ENCODE measurements around the gene CMIP.
"Not testable (repeated sequence)": the region's sequence is repeated elsewhere in the genome, so short reads cannot be mapped to it uniquely, and the experiment has no call there.

Gene CMIP

DNA sequence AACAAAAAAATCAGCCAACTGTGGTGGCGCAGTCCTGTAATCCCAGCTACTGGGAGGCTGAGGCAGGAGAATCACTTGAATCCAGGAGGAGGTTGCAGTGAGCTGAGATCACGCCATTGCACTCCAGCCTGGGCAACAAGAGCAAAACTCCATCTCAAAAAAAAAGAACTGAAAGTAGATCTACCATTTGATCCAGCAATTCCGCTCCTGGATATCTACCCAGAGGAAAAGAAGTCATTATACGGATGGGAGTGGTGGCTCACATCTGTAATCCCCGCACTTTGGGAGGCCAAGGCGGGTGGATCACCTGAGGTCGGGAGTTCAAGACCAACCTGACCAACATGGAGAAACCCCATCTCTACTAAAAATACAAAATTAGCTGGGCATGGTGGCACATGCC lies 22.5 kb upstream of the CMIP start:
- FAIRE-seq = not testable (repeated sequence)

DNA sequence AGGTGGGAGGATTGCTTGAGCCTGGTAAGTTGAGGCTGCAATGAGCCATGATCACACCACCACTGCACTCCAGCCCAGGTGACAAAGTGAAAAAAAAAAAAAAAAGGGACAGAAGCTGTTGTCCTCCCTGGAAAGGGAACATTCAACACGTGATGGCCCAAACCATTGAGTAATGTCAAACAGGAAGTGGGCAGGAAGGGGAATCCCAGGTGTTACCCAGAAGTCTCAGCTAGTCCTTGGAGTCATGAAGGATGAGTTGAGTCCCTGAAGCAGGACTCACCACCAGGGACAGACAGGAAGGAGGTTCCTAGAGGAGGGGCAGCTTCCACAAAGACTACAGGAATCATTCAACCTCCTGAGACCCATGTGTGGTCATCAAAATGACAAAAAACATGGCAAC lies 19.8 kb upstream of the CMIP start:
- FAIRE-seq = no peak

DNA sequence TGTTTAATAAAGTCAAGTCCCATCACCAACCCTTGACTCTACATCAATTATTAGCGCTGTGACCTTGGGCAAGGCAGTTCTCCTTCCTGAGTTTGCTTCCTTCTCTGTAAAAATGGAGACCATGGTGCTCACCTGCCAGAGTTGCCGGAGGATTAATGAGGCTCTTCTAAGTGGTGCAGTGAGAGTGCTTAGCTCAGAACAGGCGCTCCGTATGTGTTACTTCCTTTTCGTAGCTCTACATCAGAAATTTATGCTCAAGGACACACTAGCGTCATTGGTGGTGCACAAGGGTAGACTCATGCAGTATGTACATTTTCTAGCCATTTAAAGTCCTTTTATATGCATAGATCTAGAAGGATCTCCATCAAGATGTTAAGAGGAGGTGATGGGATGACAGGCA lies 17.4 kb upstream of the CMIP start:
- FAIRE-seq = no peak

DNA sequence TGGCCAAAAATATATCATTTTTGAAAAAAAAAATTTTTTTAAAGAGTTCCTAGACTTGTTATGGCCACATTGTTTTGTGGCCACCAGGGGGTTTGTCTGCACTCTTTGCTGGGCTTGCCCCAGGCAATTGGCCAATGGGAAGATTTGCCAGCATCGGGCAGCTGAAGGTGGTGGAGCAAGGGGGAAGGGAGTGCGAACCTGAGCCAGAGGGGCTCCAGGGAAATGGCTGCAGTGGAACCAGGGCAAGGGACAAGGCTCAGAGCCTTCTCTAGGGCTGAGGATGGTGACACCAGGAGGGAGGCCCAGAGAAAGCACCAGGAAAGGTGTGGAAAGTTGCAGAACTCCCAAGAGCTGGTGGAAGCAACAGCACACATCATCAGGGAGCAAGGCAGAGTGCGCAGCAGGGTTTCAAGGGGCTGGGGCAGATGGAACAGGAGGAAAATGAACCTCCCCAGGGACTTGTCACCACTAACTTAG lies 15.5 kb upstream of the CMIP start:
- no peak for FAIRE-seq

DNA sequence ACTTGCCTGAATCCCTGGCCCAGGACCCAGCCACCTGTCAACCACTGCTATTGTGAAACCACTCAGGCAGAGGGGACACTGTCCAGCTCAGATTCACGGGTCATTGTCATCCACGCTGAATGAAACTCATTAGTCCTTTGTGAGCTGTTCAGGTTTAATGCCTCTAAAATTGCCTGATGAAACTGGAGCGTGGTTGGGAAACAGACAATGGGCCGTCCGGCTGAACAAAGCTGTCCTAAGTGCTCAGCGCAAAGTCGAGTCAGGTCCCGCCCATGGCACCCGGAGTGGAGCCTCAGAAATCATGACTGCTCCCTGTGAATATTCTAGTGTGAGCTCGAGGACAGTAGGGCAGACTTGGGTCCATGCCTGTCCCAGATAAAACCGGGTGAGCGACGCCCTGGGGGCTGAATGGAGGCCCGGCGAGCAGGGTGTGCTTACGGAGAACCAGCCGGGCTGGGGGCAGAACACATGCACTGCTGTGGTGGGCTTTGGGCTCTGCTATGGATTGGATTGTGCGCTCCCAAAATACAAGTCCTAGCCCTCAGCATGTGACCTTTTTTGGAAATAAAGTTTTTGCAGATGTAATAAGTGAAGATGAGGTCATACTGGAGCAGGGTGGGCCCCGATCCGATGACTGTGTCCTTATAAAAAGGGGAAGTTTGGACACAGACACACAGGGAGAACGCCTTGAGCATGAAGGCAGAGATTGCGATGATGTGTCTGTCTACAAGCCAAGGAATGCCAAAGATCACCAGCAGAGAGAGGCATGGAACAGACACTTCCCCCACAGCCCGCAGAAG lies 12.9 kb upstream of the CMIP start:
- no peak for FAIRE-seq

DNA sequence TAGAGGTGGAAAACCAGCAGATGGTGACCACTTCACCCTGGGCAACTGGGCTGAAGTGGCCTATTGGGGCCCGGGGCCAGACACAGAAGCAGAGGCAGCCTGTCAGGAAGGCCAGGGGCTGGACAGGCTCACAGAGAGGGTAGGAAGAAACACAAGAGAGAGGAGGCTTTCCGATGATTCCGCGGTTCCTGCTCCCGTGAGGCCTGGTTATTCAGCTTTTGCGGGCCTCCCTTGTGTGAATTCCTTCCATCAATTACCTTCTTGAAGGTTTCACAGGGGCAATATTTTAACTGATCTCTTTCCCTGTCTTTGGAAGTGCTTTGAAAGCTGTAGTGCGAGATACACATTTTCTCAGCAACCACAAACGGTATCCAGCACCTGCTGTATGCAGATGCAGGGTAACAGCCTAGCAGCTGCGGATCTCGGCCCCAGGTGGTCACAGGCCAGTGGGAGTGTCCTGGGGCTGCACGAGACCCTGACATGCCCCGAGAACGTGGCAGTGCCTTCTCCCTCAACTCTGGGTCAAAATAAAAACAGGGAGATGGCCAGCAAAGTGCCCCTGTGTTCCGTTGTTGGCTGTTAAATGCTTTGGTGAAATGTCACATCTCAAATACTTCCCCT lies 11.6 kb upstream of the CMIP start:
- FAIRE-seq = no peak

DNA sequence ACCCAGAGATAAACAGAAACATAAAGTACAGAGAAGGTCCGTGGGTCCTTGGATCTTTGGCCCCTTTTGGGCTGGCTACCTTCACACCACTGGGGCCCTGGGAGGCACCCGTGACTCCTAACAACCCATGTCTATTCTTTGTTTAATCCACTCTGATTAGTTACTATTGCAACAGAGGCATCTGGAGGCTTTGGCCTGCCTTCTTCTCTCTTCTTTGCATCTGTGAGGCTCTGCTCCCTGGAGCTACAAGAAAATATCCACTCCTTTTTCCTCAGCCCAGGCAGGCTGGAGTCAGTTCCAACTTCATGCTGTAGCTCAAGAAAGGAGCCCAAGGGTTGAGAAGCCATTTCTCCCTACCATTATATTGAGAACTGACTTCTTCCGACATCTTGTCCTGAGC lies 9.5 kb upstream of the CMIP start:
- FAIRE-seq = no peak

DNA sequence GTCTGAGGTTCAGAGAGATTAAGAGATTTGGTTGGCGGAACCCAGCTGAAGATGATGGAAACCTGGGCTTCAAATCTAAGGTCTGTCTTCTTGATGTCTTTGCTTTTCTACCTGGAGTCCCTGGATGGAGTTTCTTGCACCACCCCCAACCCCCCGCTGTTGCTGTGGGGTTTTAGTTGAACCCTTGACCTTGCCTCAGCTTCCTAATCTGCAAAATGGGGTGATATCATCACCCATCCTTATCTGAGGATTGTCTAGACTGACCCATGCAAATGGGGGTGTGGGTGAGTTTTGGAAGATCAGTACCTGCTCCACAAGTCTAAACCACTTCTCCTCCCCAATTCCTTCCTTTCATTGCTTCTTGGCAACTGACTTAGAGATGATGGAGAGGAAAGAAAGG lies 9.0 kb upstream of the CMIP start:
- FAIRE-seq = no peak

DNA sequence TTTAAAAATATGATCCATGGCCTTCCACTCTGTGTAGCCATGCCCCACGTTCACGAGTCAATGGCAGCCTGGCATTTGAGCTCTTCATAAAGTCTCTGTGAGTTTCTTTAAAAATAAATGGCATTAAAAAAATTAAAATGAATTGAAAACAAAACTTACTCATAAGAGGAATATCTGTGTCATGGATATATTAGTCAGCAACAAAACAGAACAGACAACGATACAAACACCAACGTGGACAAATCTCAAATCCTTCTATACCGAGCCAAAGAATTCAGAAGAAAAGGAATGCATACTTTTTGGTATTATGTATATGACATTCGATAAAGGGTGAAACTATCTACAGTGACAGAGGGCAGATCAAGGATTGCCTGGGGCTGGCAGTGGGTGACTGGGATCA lies 8.2 kb upstream of the CMIP start:
- no peak for FAIRE-seq

DNA sequence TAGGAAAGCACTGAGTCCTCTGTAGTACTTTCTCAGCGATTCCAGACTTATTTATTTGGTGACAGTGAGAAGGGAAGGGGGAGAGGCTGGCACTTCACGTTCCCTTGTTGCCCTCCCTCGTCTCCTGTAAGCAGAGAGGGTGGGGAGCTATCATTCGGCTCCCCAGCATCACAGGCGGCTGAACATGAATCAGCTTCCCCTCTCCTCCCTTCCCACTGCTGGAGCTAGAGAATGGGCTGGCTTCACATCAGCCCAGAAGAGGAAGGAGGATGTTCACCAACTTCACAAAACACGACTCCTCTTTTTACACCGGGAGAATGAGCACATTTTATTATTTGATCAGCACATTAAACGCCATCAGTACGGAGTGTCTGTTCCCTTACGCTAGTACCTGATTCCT lies 6.7 kb upstream of the CMIP start:
- no peak for FAIRE-seq

DNA sequence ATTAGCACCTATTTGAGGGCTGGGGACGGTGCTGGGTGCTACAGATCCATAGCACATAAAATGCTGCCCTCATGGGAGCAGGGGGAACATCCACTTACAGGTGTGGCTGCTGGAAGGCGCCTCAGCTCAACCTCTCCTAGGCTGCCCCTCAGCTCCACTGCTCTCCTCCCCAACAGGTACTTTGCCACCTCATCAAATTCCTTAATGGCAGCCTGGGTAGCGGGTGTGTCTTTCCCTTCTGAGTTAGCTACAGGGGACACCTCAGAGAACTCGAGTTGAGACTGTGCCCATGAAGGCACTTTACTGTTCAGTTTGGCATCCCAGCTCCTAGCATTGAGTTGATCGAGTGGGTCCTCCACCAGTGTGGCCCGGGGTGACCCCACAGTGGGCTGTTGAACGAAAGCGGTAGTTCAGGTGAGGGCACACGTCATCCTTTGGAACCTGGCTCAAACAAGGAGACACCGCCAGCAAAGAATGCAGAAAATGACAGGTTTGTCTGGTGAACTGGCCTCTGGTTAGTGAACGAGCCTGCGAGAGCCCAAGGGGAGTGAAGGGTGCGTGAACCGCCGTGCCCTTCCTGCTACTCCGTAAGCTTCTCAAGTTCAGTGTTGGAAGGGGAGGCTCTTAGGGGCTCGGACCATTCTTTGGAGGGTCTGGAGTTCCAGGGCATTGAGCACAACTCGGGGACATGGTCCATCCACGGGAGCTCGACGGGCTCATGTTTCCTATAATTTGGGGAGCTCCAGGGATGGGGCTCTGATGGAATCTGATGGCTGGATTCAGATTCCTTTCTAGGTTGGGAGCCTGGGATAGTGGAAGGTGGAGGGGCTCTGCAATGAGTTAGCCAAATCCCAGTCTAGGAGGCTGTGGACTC lies 3.5 kb upstream of the CMIP start:
- FAIRE-seq = no peak

DNA sequence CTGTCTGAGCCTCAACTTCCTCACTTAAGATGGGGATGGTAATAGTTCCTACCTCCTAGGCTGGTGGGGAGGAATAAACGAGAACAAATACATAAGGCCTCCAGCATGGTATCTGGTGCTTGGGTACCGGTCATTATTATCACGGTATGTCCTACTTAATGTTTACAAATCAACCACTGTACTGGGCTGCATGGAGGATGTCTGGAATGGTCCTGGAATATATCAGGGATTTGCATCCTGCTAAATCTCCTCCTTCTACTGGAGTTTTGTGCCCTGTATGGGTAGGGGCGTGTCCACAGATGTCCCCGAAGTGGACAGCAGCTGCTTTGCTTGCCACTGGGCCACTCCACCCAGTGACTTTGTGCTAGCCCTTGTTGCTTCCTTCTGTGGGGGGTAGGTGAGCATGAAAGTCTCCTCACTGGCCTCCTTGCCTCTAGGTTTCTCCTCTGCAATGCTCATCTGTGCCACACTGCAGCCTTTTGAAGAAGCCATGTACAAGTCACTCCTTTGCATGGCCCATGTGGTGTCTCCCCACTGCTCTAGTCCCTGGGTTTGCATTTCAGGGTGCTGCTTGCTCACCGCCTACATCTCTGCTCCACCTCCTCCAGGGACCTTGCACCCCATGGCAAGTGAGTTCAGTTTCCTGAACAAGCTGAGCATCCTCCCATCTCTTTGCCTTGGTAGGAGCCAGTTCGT lies 2.2 kb upstream of the CMIP start:
- FAIRE-seq = no peak

DNA sequence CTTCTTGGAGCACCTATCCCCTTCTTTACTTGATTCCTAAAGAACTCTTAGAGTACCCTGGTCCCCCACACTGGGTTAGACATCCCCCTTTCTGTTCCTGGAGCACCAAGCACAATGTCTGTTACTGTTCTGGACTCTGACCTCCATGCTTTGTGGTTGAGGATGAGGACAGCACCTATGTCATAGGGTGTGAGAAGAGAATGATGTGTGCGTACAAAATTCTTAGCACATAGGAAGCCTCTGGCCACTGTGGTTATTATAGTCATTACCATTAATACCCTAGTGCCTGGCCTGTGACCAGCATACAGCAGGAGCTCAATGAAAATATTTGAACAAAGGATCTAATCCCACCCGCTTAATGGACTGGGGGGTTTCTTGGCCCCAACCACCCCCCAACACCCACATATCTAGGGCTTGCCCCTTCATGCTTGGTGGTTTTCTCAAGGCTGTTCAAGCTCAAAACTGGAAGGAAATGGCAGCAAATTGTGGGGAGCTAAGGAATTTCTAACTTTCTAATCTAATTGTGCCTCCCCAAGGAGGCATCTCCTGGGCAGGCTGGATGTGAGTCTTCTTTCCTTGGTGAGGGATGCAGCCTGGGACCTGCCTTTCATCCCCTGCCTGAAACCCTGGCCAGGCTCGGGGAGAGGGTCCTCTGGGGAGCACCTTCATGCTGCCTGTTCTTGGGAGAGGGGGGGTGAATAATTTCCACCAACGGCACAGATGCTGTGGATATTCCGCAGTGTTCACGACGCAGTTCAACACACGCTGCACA lies 1.5 kb upstream of the CMIP start:
- no peak for FAIRE-seq

DNA sequence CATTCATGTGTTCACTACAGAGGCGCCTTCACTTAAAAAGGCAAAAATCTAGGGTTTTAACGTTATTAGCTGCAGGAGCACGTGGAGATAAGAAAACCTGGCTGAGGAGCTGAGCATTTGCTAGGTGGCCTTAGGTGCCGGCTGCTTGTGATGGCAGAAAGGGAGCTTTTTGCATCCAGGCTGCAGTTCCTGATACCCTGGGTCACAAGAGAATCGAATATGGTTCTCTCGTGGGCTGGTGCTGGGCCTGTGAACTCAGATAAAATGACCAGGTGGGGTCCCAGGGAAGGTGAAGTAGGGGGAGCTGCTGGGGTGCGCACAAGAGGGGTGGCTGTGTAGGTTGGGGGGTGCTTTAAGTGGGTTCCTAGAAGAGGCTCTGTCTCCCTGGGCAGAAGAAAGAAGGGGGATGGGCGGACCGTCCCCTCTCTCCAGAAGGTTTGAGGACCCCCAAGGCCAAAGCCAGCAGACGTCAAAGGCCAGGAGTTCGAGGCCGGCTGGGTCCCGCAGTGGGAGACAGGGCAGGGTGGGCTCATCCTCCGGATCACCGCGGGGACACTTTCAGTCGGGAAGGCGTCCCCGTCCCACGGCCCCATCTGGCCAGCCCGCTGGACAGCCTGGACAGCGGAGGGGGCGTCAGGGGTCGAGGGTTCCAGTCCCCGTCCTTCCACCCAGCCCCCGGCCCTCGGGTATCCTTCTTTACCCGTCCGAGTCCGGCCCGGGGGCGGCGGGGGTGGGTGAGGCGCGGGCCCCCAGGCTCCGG lies 740 bp upstream of the CMIP start:
- FAIRE-seq = no peak

DNA sequence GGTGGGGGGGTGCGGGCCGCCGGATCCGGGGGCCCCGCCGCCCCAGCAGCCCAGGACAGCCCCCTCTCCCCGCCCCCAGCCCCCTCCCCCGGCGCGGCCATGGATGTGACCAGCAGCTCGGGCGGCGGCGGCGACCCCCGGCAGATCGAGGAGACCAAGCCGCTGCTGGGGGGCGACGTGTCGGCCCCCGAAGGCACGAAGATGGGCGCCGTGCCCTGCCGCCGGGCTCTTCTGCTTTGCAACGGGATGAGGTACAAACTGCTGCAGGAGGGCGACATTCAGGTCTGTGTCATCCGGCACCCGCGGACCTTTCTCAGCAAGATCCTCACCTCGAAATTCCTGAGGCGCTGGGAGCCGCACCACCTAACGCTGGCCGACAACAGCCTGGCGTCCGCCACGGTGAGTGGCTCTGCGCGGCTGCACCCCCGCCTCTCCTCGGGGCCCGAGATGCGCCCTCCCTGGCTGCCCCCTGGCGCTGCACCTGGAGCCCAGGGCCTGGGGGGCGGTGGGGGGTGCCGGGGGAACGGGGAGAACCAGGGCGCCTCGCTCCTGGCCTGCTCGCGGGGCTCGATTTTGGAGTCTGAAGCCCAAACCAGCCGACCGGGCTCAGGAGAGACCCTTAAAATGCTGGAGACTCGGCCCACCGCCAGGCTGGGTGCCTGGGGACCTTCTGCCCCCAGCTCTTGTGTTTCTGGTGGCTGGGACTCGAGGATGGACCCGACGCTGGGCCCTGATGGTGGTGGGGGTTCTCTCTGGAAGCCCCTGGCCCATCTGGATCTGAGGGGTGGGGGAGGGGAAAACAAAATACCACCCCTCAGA lies 744 bp downstream of the CMIP start:
- FAIRE-seq = no peak

DNA sequence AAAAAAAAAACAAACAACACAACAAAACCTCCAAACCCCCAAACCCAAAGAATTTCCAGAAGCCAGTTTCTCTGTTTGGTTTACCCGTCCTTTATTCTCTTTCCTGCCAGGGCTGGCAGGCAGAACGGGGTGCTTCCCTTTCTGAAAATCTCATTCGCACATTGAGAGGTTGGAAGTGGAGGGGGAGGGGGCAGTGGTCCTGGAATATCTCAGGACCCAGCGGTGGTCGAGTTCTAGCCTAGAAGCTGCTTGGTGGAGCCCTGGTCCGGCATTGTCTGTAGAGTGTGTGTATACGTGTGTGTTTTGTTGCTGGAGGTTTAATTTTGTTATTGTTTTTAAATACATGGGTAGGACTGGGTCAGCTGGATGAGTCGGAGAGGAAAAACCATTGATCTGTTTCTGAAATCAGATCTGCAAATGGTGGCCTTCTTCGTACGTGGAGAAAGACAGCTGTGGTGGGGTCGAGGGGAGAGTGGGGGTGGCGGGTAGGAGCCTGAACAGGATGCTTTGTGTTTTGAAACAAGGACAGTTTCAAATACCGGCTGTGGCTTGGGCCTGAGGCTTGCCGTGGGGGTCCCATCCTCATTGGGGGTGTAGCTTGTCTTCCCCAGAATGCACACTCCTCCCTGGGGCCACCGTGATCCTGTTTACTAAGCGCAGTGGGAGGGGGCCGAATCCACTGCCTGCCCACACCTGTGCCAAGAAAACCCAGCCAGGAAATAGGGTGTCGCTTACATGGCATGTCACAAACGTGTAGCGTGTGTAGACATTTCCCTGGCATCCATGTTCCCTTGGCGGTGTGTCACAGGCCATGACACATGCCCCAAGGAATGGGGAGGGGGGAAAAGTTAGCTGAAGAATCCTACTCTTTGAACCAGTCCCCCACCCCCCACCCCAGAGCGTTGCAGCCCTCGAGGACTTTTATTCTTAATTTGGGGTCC lies 1.6 kb downstream of the CMIP start:
- FAIRE-seq = no peak

DNA sequence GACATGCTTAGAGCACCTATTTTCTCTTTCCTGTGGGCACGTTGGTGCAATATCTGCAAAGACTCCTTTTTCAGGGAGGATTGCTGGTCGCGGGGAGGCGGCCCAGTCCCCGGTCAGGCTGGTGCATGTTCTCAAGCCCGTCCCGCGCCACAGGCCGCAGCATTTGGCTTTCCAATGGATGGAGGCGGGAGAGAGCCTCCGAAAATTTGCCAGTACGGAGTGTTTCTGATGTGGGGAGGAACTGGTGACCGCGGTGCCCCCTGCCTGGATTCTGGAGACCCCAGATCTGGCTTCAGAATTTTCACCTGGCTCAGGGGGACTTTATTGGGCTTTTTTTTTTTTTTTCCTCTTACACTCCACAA lies 2.3 kb downstream of the CMIP start:
- FAIRE-seq = no peak

DNA sequence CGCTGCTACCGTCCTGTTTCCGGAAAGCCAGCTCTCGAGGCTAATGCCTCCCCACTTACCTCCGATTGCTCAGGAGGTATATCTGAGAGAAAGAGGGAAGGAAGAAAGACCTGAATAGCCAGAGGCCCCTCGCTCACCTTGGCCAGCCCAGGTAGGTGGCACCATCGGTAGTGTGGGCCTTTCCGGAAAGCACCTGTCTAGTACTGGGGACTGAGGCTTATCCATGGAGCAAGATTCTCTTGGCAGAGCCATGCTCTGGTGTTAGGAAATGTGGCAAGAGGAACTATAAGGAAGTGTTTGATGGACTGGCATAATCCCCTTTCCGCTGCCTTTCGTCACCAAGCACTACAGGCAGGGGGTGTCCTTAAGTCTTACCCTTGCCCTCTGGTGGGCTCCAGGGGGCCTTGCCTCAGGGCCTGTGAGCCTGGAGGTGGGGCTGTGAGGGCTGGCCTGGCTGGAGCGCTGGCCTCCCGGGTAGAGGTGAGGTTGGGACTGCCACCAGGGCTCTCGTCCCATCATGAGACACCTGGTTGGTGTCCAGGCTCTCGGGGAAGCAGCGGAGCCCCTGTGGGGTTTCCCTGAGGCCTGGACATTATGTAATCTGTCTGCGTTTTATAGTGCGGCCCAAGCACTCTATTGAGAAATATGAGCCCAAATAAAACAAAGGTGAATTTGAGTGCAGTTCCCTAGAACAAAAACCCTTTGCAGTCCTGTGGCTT lies 2.9 kb downstream of the CMIP start:
- no peak for FAIRE-seq
